Astrocyte of the spinal cord (primary cell): Measurements from ENCODE around the gene NPM3.

Experiments used
- DNase-seq: peaks from one replicate; pipeline ENCODE4 v3.0.0; 2011; ENCODE audit warnings: low read depth, low spot score
- H3K4me3 ChIP-seq: 2 replicates; pipeline ENCODE4 v1.5.1; 2011; ENCODE audit warnings: low read depth, mild to moderate bottlenecking, low read length, moderate library complexity
- CTCF ChIP-seq: IDR thresholded peaks from 2 replicates; pipeline ENCODE4 v1.5.1; 2012; ENCODE audit warnings: low read depth, mild to moderate bottlenecking, low read length, inconsistent platforms
- in situ Hi-C: cut with HindIII; loops from 2 replicates; pipeline ENCODE4 v1.10.0; 2017; ENCODE audit warnings: low sequenced_read_pairs

The NPM3 gene

GRCh38 chr10:101759309-101760247 is 23.7 kb downstream of the NPM3 start:
- TF ChIP-seq CTCF = no peak
- in situ Hi-C loops = no loop called here
- no peak overlapping the region for H3K4me3 ChIP-seq
- DNase-seq = no peak

- TF ChIP-seq CTCF = no peak
- in situ Hi-C loops = no loop called here
- DNase-seq = no peak
Observed at GRCh38 chr10:101758858-101759257, 24.4 kb downstream of the NPM3 start.

GRCh38 chr10:101752241-101752640 is 31.0 kb downstream of the NPM3 start:
- no peak for DNase-seq
- in situ Hi-C loops = no loop called here
- TF ChIP-seq CTCF = no peak
- no peak overlapping the region for H3K4me3 ChIP-seq

More at GRCh38 chr10:101758858-101759257, 24.4 kb downstream of the NPM3 start:
- H3K4me3 ChIP-seq = no peak overlapping the region

- in situ Hi-C loops = no loop called here
- DNase-seq = no peak
- TF ChIP-seq CTCF = peak; percentile 12
- H3K4me3 ChIP-seq = no peak overlapping the region
Observed at GRCh38 chr10:101749047-101750016, 33.9 kb downstream of the NPM3 start.

- in situ Hi-C loops = no loop called here
- no peak for DNase-seq
- H3K4me3 ChIP-seq = no peak overlapping the region
- TF ChIP-seq CTCF = no peak
Observed at GRCh38 chr10:101748496-101748895, 34.8 kb downstream of the NPM3 start.

GRCh38 chr10:101745074-101745696 is 38.1 kb downstream of the NPM3 start:
- in situ Hi-C loops = no loop called here
- no peak for DNase-seq
- no peak overlapping the region for H3K4me3 ChIP-seq
- no peak for TF ChIP-seq CTCF
